Sigmoid colon (tissue), 3 donors: Measurements from ENCODE around the gene CXorf66.

Source experiments
- CTCF ChIP-seq, 4 experiments: fragments of 450-650 bp in 3 of 4; fragments of 200-600 bp in 1 of 4; IDR thresholded peaks; one replicate each; pipeline ENCODE4 v1.5.1; 2016 to 2019; ENCODE audit warnings: antibody characterized with exemption in 4 of 4, mild to moderate bottlenecking in 3 of 4, moderate library complexity in 2 of 4
- POLR2A ChIP-seq, 2 donors: fragments of 450-650 bp; IDR thresholded peaks; one replicate each; pipeline ENCODE4 v1.6.1; 2016; ENCODE audit warnings: antibody characterized with exemption in 2 of 2, mild to moderate bottlenecking in 2 of 2, moderate library complexity in 2 of 2

GRCh38 chrX:139907078-139907477, 58.2 kb downstream of the CXorf66 start:
- TF ChIP-seq CTCF (IDR thresholded peaks at IDR 0.05) (no peak), POLR2A (IDR thresholded peaks at IDR 0.05) (no peak)
